ENCODE results near the gene AIFM3. TPM values are rescaled to one million over a fixed set of nuclear protein-coding genes. Genes with fewer than 3 reads are reported as not detected.

Gene AIFM3
- total and polyA plus RNA-seq, 2 donors (not counting 3 experiments of a cell fraction or from before 2014, with no cell fraction given), result 0.15 TPM; not detected in 1

DNA sequence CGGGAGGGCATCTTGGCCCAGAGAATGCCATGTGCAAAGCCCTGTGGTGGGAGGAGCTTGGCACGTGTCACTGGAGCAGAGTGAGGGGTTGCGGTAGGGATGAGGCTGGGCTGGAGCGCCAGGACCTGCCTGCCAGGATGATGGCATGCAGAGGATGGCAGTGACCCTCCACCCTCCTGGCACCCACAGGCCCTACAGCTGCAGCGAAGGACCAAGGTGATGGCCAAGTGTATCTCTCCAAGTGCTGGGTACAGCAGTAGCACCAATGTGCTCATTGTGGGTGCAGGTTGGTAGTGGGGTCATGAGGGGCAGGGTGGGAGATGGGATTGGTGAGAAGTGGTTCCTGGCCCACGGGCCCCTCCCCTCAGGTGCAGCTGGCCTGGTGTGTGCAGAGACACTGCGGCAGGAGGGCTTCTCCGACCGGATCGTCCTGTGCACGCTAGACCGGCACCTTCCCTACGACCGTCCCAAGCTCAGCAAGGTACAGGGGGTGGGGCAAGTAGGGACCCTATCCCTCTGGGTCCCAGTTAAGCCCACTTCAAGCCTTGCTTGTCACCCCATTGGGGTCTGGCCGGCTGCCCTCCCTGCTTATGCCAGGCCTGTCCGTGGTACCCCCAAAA is 7.4 kb downstream of the AIFM3 start:
- no peak overlapping the region for H2AFZ ChIP-seq (ENCODE audit: low read depth, low read length)
- ChIA-PET POLR2A (no interaction called here), CTCF (interaction anchor here (1.2 to 2.8 kb wide), 3 partner anchors 7 to 20 kb away, joined by 4 to 13 read pairs (median 5); partner anchors contain the start of gene LZTR1)
- H3K79me2 ChIP-seq (ENCODE audit: control insufficient read depth, insufficient read depth, low read length), result no peaks in the 10 kb centered on the region
- no peak overlapping the region for H3K4me3 ChIP-seq (replicated peaks in 1 of 3; ENCODE audit: insufficient read depth in 1 of 3, low read depth in 1 of 3, low read length in 3 of 3)
- H3K9ac ChIP-seq (replicated peaks; ENCODE audit: extremely low read depth, insufficient read depth, low read length), result no peak overlapping the region
- no peak for FAIRE-seq
- peaks cover 3% of the 10 kb centered on the region for H3K4me1 ChIP-seq (ENCODE audit: control insufficient read depth, extremely low read depth, insufficient read depth, low read length)
- TF ChIP-seq POLR2AphosphoS5 (IDR thresholded peaks at IDR 0.05; ENCODE audit: insufficient read depth, low read depth, low read length), result no peak
- no peak for TF ChIP-seq POLR2A (IDR thresholded peaks at IDR 0.05; ENCODE audit: low read depth, low read length)
- no peak for TF ChIP-seq GATA2 (IDR thresholded peaks at IDR 0.05; ENCODE audit: insufficient read depth, insufficient read length, low read depth, low read length)
- TF ChIP-seq, protein P1, sequence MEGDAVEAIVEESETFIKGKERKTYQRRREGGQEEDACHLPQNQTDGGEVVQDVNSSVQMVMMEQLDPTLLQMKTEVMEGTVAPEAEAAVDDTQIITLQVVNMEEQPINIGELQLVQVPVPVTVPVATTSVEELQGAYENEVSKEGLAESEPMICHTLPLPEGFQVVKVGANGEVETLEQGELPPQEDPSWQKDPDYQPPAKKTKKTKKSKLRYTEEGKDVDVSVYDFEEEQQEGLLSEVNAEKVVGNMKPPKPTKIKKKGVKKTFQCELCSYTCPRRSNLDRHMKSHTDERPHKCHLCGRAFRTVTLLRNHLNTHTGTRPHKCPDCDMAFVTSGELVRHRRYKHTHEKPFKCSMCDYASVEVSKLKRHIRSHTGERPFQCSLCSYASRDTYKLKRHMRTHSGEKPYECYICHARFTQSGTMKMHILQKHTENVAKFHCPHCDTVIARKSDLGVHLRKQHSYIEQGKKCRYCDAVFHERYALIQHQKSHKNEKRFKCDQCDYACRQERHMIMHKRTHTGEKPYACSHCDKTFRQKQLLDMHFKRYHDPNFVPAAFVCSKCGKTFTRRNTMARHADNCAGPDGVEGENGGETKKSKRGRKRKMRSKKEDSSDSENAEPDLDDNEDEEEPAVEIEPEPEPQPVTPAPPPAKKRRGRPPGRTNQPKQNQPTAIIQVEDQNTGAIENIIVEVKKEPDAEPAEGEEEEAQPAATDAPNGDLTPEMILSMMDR (IDR thresholded peaks at IDR 0.05; ENCODE audit: extremely low read depth in 1 of 2, insufficient read depth in 1 of 2, low read depth in 1 of 2, low read length in 2 of 2), result no peak
- no peak for TF ChIP-seq JUN (IDR thresholded peaks at IDR 0.05; ENCODE audit: borderline replicate concordance, insufficient read depth, insufficient read length, low read depth)
- TF ChIP-seq, protein P2, sequence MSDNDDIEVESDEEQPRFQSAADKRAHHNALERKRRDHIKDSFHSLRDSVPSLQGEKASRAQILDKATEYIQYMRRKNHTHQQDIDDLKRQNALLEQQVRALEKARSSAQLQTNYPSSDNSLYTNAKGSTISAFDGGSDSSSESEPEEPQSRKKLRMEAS (IDR thresholded peaks at IDR 0.05; ENCODE audit: insufficient read depth, insufficient read length), result no peak
- no peak for TF ChIP-seq FOS (IDR thresholded peaks at IDR 0.05; ENCODE audit: borderline replicate concordance, insufficient read depth, low read length)
- no peaks in the 10 kb centered on the region for H3K27me3 ChIP-seq (ENCODE audit: control insufficient read depth in 2 of 2, insufficient read depth in 2 of 2, low read length in 2 of 2)
- H3K27ac ChIP-seq (ENCODE audit: insufficient read depth, low read depth, low read length), result no peak overlapping the region
- H3K9me3 ChIP-seq (replicated peaks; ENCODE audit: control insufficient read depth, insufficient read depth, low read length), result peaks cover 5% of the 10 kb centered on the region
- no peak for DNase-seq (ENCODE audit: low read depth, low spot score)
- no peak overlapping the region for H3K4me2 ChIP-seq (ENCODE audit: insufficient read depth, low read length)
- BruUV-seq (replicated peaks), result no TSS peak
- dilution Hi-C loops (cut with MboI; ENCODE audit: extremely low pct_ligation_motif_present, low sequenced_read_pairs) (no loop called here), intact Hi-C loops (cut with micrococcal nuclease) (no loop called here)
- H3K9me1 ChIP-seq (replicated peaks; ENCODE audit: control insufficient read depth, extremely low read depth, insufficient read depth, low read length), result no peaks in the 10 kb centered on the region
- H4K20me1 ChIP-seq (replicated peaks; ENCODE audit: control insufficient read depth, extremely low read depth, insufficient read depth, low read length), result no peaks in the 10 kb centered on the region
- H3K36me3 ChIP-seq (ENCODE audit: control insufficient read depth in 2 of 2, extremely low read depth in 1 of 2, insufficient read depth in 2 of 2, low read length in 2 of 2), result no peaks in the 10 kb centered on the region

Measured in endothelial cell of umbilical vein (primary cell).